HepG2 (cell line): ENCODE data around the gene TRMT1. TPM values are rescaled to one million over a fixed set of nuclear protein-coding genes. Genes with fewer than 3 reads are reported as not detected.
A peak's percentile ranks its signal among the peaks of the same experiment; 100 is the strongest.

ENCODE experiments used
- ATAC-seq: fragments of 200-7000 bp; cut with Tn5 transposase; 3 replicates; pipeline ENCODE4 v1.9.1; 2020; ENCODE audit warnings: mild to moderate bottlenecking, moderate library complexity
- BruUV-seq: library from RNA; stranded (reverse); fragments of 400-500 nt; replicated peaks from 2 replicates; lab custom pipeline; 2021; lab: Mats Ljungman, UMichigan
- CTCF ChIA-PET: fragments of 300-600 bp; formaldehyde crosslinking; extraction: SDS; loops from one replicate; lab custom pipeline; 2021; ENCODE audit warnings: low total read pairs, inconsistent platforms, low intra/inter-chr PET ratio; lab: Yijun Ruan, JAX
- POLR2A ChIA-PET: fragments of 350-600 bp; sonication (Branson Sonifier 250); formaldehyde crosslinking; loops from one replicate; lab custom pipeline; 2020; ENCODE audit warnings: antibody characterized with exemption, inconsistent platforms; lab: Yijun Ruan, JAX
- DNase-seq: peaks from one replicate; pipeline ENCODE4 v3.0.0-alpha.2; 2015; ENCODE audit warnings: low spot score
- FAIRE-seq: peaks from 3 replicates; lab custom pipeline; 2011; peaks lifted over from hg19 to GRCh38; lab: Jason Lieb, UNC
- H2AFZ ChIP-seq: one replicate; pipeline ENCODE4 v1.6.1; 2011; ENCODE audit warnings: low read length, inconsistent platforms
- H3K27ac ChIP-seq: fragments of 300-600 bp; 3 replicates; pipeline ENCODE4 v1.8.0; 2011; ENCODE audit warnings: mixed run types, mild to moderate bottlenecking, mixed read lengths, low read length, inconsistent platforms; ENCODE audit not compliant: insufficient read depth; ENCODE audit errors: extremely low read length
- H3K27me3 ChIP-seq, 2 experiments: fragments of 200-600 bp in 1 of 2; 2 replicates in 1 of 2; 3 replicates in 1 of 2; pipeline versions ENCODE4 v1.6.0 to v1.8.0; 2011; ENCODE audit warnings: low read length in 2 of 2, mild to moderate bottlenecking in 2 of 2, moderate library complexity in 2 of 2, inconsistent platforms in 1 of 2; ENCODE audit not compliant: insufficient read depth in 2 of 2, control insufficient read depth in 1 of 2
- H3K36me3 ChIP-seq, 2 experiments: fragments of 200-600 bp in 1 of 2; replicated peaks in 1 of 2; 2 replicates in 1 of 2; 3 replicates in 1 of 2; pipeline versions ENCODE4 v1.5.1 to v1.8.0; 2011; ENCODE audit warnings: low read length in 2 of 2, inconsistent platforms in 1 of 2; ENCODE audit not compliant: insufficient read depth in 2 of 2, control insufficient read depth in 1 of 2
- H3K4me1 ChIP-seq: 2 replicates; pipeline ENCODE4 v1.5.1; 2012; ENCODE audit warnings: low read length, inconsistent platforms; ENCODE audit not compliant: insufficient read depth
- H3K4me2 ChIP-seq: 2 replicates; pipeline ENCODE4 v1.6.0; 2011; ENCODE audit warnings: low read depth, low read length, inconsistent platforms
- H3K4me3 ChIP-seq, 3 experiments: fragments of 200-600 bp in 1 of 3; sonication (generic), shearing (Covaris generic) in 1 of 3; replicated peaks in 1 of 3; 2 replicates each; pipeline ENCODE4 v1.5.1; 2011 to 2016; ENCODE audit warnings: low read length in 3 of 3, inconsistent platforms in 2 of 3, low read depth in 2 of 3, mild to moderate bottlenecking in 2 of 3, control low read depth in 1 of 3, mixed read lengths in 1 of 3; ENCODE audit not compliant: insufficient read depth in 1 of 3
- H3K79me2 ChIP-seq: one replicate; pipeline ENCODE4 v1.6.1; 2011; ENCODE audit warnings: low read length, inconsistent platforms; ENCODE audit not compliant: insufficient read depth
- H3K9ac ChIP-seq: 2 replicates; pipeline ENCODE4 v1.6.0; 2011; ENCODE audit warnings: mild to moderate bottlenecking, low read depth, low read length, inconsistent platforms; ENCODE audit not compliant: insufficient read depth
- H3K9me3 ChIP-seq: 2 replicates; pipeline ENCODE4 v1.5.1; 2012; ENCODE audit warnings: mild to moderate bottlenecking, low read length
- H4K20me1 ChIP-seq: 2 replicates; pipeline ENCODE4 v1.6.0; 2011; ENCODE audit warnings: inconsistent platforms, mild to moderate bottlenecking, low read length, moderate library complexity; ENCODE audit not compliant: insufficient read depth
- AGO2 ChIP-seq: fragments of 200-400 bp; formaldehyde crosslinking; optimal IDR thresholded peaks from 2 replicates; pipeline ENCODE3; 2017; ENCODE audit warnings: mild to moderate bottlenecking, low read depth, low read length, moderate library complexity
- DPF2 ChIP-seq: sonication (generic); formaldehyde crosslinking; IDR thresholded peaks from 2 replicates; pipeline ENCODE4 v1.4.0; 2020; ENCODE audit warnings: mild to moderate bottlenecking, low read depth, missing genetic modification reagents, borderline replicate concordance
- FIP1L1 ChIP-seq: fragments of 200-400 bp; formaldehyde crosslinking; IDR thresholded peaks from 2 replicates; pipeline ENCODE4 v1.6.1; 2018; ENCODE audit warnings: low read depth, mild to moderate bottlenecking, low read length, moderate library complexity, borderline replicate concordance; ENCODE audit not compliant: insufficient read depth
- FOXA3 ChIP-seq: IDR thresholded peaks from 2 replicates; pipeline ENCODE4 v1.6.1; 2016; ENCODE audit warnings: missing genetic modification reagents, missing compliant biosample characterization
- MED13 ChIP-seq: sonication (generic); formaldehyde crosslinking; IDR thresholded peaks from 2 replicates; pipeline ENCODE4 v1.5.0; 2020; ENCODE audit warnings: missing genetic modification reagents
- MYNN ChIP-seq: sonication (generic); formaldehyde crosslinking; IDR thresholded peaks from 2 replicates; pipeline ENCODE4 v1.4.0; 2020; ENCODE audit warnings: mild to moderate bottlenecking, low read depth, missing genetic modification reagents
- THAP7 ChIP-seq: sonication (generic); formaldehyde crosslinking; IDR thresholded peaks from 2 replicates; pipeline ENCODE4 v1.8.1; 2023; ENCODE audit warnings: mild to moderate bottlenecking, missing genetic modification reagents
- WIZ ChIP-seq: sonication (generic); formaldehyde crosslinking; IDR thresholded peaks from 2 replicates; pipeline ENCODE4 v1.5.1; 2020; ENCODE audit warnings: mild to moderate bottlenecking, missing genetic modification reagents
- ZBTB7B ChIP-seq: sonication (generic); formaldehyde crosslinking; IDR thresholded peaks from 2 replicates; pipeline ENCODE4 v1.4.0; 2020; ENCODE audit warnings: missing genetic modification reagents
- ZNF326 ChIP-seq: sonication (generic); formaldehyde crosslinking; IDR thresholded peaks from 2 replicates; pipeline ENCODE4 v1.4.0; 2020; ENCODE audit warnings: missing genetic modification reagents, borderline replicate concordance
- ZSCAN22 ChIP-seq: sonication (generic); formaldehyde crosslinking; IDR thresholded peaks from 2 replicates; pipeline ENCODE4 v1.4.0; 2020; ENCODE audit warnings: mild to moderate bottlenecking, missing genetic modification reagents
- WGBS: methylation state at CpG from one replicate; pipeline ENCODE4 v1.1.6; 2017; ENCODE audit warnings: low lambda C conversion rate; 5-methylcytosine and 5-hydroxymethylcytosine counted together
- in situ Hi-C: cut with HindIII; loops from 2 replicates; pipeline ENCODE4 v1.10.0; 2017; ENCODE audit warnings: low pct_unique_long_range_greater_than_20kb; ENCODE audit not compliant: extremely low pct_ligation_motif_present
- intact Hi-C: fragments of 100-400 bp; cut with micrococcal nuclease; formaldehyde crosslinking; loops from one replicate; pipeline ENCODE4 v1.10.0; 2022; ENCODE audit not compliant: unreplicated experiment
- polyA plus RNA-seq, 8 experiments: library from polyadenylated mRNA; depleted of rRNA in 3 of 8; stranded (reverse) in 7 of 8; unstranded in 1 of 8; fragments of >200 nt; fragmentation: Illumina TruSeq in 4 of 8; extraction: Trizol in 4 of 8; gene quantifications; 2 replicates each; pipeline versions ENCODE4 v1.2.1 to v1.2.3, GENCODE V29; 2011 to 2016; ENCODE audit warnings: low read depth in 4 of 8, missing spikeins in 1 of 8, mixed read lengths in 1 of 8; ENCODE audit not compliant: insufficient read depth in 1 of 8
- total RNA-seq, 5 experiments: library from RNA; depleted of rRNA; stranded (reverse); fragments of >200 nt; fragmentation: Illumina TruSeq; extraction: Trizol; gene quantifications; 2 replicates each; pipeline ENCODE4 v1.2.3, GENCODE V29; 2016; ENCODE audit warnings: low read depth in 1 of 5
- TF ChIP-seq, protein P1 (sequence below): fragments of 450-650 bp; IDR thresholded peaks from 2 replicates; pipeline ENCODE4 v1.6.1; 2017; ENCODE audit warnings: mild to moderate bottlenecking

The TRMT1 gene
- total and polyA plus RNA-seq, 2 of the 13 experiments (the other 11 are each of a cell fraction or from before 2014, with no cell fraction given) = 35.5 to 44.1 TPM

- in situ Hi-C loops (no loop called here), intact Hi-C loops (no loop called here)
- no peak for FAIRE-seq
- Histone ChIP-seq H3K9me3 (no peaks in the 10 kb centered on the region), H3K9ac (no peak overlapping the region), H3K36me3 (no peaks in the 10 kb centered on the region; a peak in 1 of 5 replicates), H3K4me3 (no peak overlapping the region), H3K4me1 (peaks cover 50% of the 10 kb centered on the region), H3K79me2 (no peaks in the 10 kb centered on the region), H3K27ac (no peak overlapping the region), H3K27me3 (no peaks in the 10 kb centered on the region), H3K4me2 (no peak overlapping the region), H2AFZ (no peak overlapping the region), H4K20me1 (no peaks in the 10 kb centered on the region; the same call in none of the 2 replicates)
- no TSS peak for BruUV-seq
- TF ChIP-seq AGO2 (peak; percentile 33), ZBTB7B (CRISPR knock-in tag) (0 out of 2 replicates have a peak, but pooled peaks have one; percentile 7), FOXA3 (CRISPR knock-in tag) (no peak)
- ChIA-PET POLR2A (interaction anchor here (0.9 to 1.7 kb wide), 4 partner anchors 34 to 130 kb away, joined by 3 to 12 read pairs (median 6); no protein-coding TSS in a partner anchor), CTCF (interaction anchor here (1.3 to 1.8 kb wide), 2 partner anchors 117 to 130 kb away, joined by 5 to 7 read pairs; no protein-coding TSS in a partner anchor)
- no peak for DNase-seq
- WGBS = over 99% methylated on average over 15 of the region's 25 CpGs
- no peak for ATAC-seq
Measured at GRCh38 chr19:13095393-13095784, 21.2 kb downstream of the TRMT1 start.

DNA sequence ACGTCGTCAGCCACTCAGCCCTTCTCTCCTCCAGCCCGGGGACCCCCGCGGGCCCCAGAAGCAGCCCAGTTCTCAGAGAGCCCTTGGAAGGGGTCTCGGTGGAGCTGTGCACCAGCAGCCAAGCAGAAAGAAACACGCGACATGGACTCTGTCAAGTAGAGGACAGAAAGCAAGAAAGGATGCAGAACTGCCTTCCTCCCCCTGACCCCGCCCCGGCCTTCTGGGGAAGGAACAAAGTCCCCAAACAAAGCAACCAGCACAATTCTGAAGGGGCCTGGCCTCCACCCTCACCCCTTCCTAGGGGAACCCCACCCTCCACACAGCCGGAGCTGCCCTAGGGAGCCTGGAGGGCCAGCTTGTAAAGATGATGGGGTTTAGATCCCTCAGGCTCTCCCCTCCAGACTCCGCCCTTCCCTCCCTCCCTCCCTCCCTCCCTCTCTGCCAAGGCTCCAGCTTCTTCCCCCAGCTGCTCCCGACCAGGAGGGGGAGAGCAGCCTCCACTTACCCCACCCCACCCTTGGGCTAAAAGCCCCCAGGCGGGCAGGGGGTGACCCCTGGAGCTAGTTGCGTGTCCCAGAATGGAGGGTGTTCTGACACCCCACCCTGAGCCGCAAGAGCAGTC, 21.7 kb downstream of the TRMT1 start:
- DNase-seq (no peak), ATAC-seq (no peak), FAIRE-seq (no peak)
- POLR2A ChIA-PET = interaction anchor here (1.7 to 1.8 kb wide), 3 partner anchors 34 to 117 kb away, joined by 4 to 7 read pairs (median 7); no protein-coding TSS in a partner anchor
- no peak overlapping the region for H2AFZ ChIP-seq
- peaks cover 0 to 2% of the 10 kb centered on the region in 2 experiments; a peak in 2 of 5 replicates for H3K36me3 ChIP-seq
- CTCF ChIA-PET = interaction anchor here (1.7 to 2.6 kb wide), 4 partner anchors 111 to 130 kb away, joined by 5 to 44 read pairs (median 14); no protein-coding TSS in a partner anchor
- no peak overlapping the region for H3K4me3 ChIP-seq
- intact Hi-C loops = no loop called here
- no peak overlapping the region for H3K4me2 ChIP-seq
- in situ Hi-C loops = loop anchor here (5.0 kb wide), 2 partner anchors 63 to 118 kb away; no protein-coding TSS in a partner anchor
- peaks cover 50% of the 10 kb centered on the region for H3K4me1 ChIP-seq
- BruUV-seq = no TSS peak
- WGBS = 98% methylated on average over 12 of the region's 16 CpGs
- H3K27ac ChIP-seq = no peak overlapping the region
- no peak overlapping the region for H3K9ac ChIP-seq
- no peaks in the 10 kb centered on the region for H3K79me2 ChIP-seq
- H4K20me1 ChIP-seq = no peaks in the 10 kb centered on the region; the same call in none of the 2 replicates
- no peaks in the 10 kb centered on the region for H3K27me3 ChIP-seq
- no peaks in the 10 kb centered on the region for H3K9me3 ChIP-seq
- TF ChIP-seq DPF2 (CRISPR knock-in tag) (no peak), MYNN (no peak), ZNF326 (CRISPR knock-in tag) (no peak), FIP1L1 (no peak), WIZ (CRISPR knock-in tag) (no peak), ZSCAN22 (no peak), MED13 (CRISPR knock-in tag) (no peak), THAP7 (CRISPR knock-in tag) (no peak)
- TF ChIP-seq, protein P1, sequence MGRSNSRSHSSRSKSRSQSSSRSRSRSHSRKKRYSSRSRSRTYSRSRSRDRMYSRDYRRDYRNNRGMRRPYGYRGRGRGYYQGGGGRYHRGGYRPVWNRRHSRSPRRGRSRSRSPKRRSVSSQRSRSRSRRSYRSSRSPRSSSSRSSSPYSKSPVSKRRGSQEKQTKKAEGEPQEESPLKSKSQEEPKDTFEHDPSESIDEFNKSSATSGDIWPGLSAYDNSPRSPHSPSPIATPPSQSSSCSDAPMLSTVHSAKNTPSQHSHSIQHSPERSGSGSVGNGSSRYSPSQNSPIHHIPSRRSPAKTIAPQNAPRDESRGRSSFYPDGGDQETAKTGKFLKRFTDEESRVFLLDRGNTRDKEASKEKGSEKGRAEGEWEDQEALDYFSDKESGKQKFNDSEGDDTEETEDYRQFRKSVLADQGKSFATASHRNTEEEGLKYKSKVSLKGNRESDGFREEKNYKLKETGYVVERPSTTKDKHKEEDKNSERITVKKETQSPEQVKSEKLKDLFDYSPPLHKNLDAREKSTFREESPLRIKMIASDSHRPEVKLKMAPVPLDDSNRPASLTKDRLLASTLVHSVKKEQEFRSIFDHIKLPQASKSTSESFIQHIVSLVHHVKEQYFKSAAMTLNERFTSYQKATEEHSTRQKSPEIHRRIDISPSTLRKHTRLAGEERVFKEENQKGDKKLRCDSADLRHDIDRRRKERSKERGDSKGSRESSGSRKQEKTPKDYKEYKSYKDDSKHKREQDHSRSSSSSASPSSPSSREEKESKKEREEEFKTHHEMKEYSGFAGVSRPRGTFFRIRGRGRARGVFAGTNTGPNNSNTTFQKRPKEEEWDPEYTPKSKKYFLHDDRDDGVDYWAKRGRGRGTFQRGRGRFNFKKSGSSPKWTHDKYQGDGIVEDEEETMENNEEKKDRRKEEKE = no peak
- TF ChIP-seq, all 625 proteins: peak for 0
